Measurements from ENCODE around the gene ANXA11.
"Not testable (repeated sequence)": the region's sequence is repeated elsewhere in the genome, so short reads cannot be mapped to it uniquely, and the experiment has no call there.

DNA sequence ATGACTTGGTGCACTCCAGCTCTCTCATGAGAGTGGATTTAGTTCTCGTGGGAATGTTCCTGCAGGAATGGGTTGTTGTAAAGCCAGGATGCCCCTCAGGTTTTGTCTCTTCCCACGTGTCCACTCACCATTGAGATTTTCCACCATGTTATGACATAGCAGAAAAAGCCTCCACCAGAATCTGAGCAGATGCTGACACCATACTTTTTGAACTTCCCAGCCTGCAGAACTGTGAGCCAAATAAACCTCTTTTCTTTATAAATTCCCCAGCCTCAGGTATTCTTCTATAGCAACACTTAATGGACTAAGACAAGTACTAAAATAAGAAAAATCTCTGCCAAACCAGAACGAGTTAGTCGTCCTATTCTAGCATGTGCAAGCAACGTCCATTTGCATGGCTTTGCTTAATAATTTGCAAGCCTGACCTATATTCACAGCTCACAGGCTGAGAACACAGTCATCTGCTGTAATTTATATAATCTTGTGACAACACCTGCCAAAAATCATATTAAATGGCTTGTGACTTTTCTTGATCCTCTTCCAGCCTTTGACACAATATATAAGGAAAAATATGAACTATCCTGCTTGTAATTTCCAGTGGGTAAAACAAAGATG lies 9.1 kb upstream of the ANXA11 start:
- TF ChIP-seq, protein P1, sequence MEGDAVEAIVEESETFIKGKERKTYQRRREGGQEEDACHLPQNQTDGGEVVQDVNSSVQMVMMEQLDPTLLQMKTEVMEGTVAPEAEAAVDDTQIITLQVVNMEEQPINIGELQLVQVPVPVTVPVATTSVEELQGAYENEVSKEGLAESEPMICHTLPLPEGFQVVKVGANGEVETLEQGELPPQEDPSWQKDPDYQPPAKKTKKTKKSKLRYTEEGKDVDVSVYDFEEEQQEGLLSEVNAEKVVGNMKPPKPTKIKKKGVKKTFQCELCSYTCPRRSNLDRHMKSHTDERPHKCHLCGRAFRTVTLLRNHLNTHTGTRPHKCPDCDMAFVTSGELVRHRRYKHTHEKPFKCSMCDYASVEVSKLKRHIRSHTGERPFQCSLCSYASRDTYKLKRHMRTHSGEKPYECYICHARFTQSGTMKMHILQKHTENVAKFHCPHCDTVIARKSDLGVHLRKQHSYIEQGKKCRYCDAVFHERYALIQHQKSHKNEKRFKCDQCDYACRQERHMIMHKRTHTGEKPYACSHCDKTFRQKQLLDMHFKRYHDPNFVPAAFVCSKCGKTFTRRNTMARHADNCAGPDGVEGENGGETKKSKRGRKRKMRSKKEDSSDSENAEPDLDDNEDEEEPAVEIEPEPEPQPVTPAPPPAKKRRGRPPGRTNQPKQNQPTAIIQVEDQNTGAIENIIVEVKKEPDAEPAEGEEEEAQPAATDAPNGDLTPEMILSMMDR (IDR thresholded peaks at IDR 0.05): not testable (repeated sequence)
- TF ChIP-seq POLR2A (IDR thresholded peaks at IDR 0.05; ENCODE audit: low read depth); EP300 (IDR thresholded peaks at IDR 0.05): not testable (repeated sequence)

Data from esophagus muscularis mucosa (tissue), 4 donors.